ENCODE measurements around the gene PRPF38B.
"Not testable (repeated sequence)": the region's sequence is repeated elsewhere in the genome, so short reads cannot be mapped to it uniquely, and the experiment has no call there.

PRPF38B gene

GRCh38 chr1:108679586-108680213, 12.4 kb upstream of the PRPF38B start:
- DNase-seq (ENCODE audit: low spot score) = no peak

GRCh38 chr1:108681701-108682100, 10.4 kb upstream of the PRPF38B start:
- not testable (repeated sequence) for DNase-seq (ENCODE audit: low spot score)

- DNase-seq (ENCODE audit: low spot score) = no peak
Measured at GRCh38 chr1:108685529-108685928, 6.6 kb upstream of the PRPF38B start.

- DNase-seq (ENCODE audit: low spot score) = peak; percentile 74
Measured at GRCh38 chr1:108686614-108687313, 5.3 kb upstream of the PRPF38B start.

GRCh38 chr1:108691128-108691941, 775 bp upstream of the PRPF38B start:
- peak; percentile 19 for DNase-seq (ENCODE audit: low spot score)

GRCh38 chr1:108692724-108693655, 880 bp downstream of the PRPF38B start:
- peak; percentile 61 for DNase-seq (ENCODE audit: low spot score)

- DNase-seq (ENCODE audit: low spot score) = no peak
Measured at GRCh38 chr1:108695535-108695934, 3.4 kb downstream of the PRPF38B start.

- no peak for DNase-seq (ENCODE audit: low spot score)
Measured at GRCh38 chr1:108699375-108700332, 7.5 kb downstream of the PRPF38B start.

GRCh38 chr1:108701176-108701849, 9.2 kb downstream of the PRPF38B start:
- no peak for DNase-seq (ENCODE audit: low spot score)

GRCh38 chr1:108702109-108702508, 10.0 kb downstream of the PRPF38B start:
- DNase-seq (ENCODE audit: low spot score) = not testable (repeated sequence)

GRCh38 chr1:108703939-108704338, 11.8 kb downstream of the PRPF38B start:
- no peak for DNase-seq (ENCODE audit: low spot score)

- peak; percentile 74 for DNase-seq (ENCODE audit: low spot score)
Measured at GRCh38 chr1:108704496-108704895, 12.4 kb downstream of the PRPF38B start.

- DNase-seq (ENCODE audit: low spot score) = no peak
Measured at GRCh38 chr1:108706643-108707042, 14.5 kb downstream of the PRPF38B start.

GRCh38 chr1:108708691-108709660, 16.9 kb downstream of the PRPF38B start:
- DNase-seq (ENCODE audit: low spot score) = no peak

- no peak for DNase-seq (ENCODE audit: low spot score)
Measured at GRCh38 chr1:108712606-108713150, 20.6 kb downstream of the PRPF38B start, which contains the start of gene FNDC7. FNDC7 (plus strand) TSS chr1:108712908; CDS start chr1:108712934, 26 bp downstream.

- DNase-seq (ENCODE audit: low spot score) = no peak
Measured at GRCh38 chr1:108715932-108716331, 23.8 kb downstream of the PRPF38B start.

GRCh38 chr1:108716437-108717230, 24.5 kb downstream of the PRPF38B start:
- DNase-seq (ENCODE audit: low spot score) = no peak

Data from AG08395 (cell line).